T47D (cell line): Measurements from ENCODE around the gene COIL.
"Not testable (repeated sequence)": the region's sequence is repeated elsewhere in the genome, so short reads cannot be mapped to it uniquely, and the experiment has no call there.

ENCODE experiments used
- DNase-seq, 2 experiments: peaks; one replicate each; pipeline versions ENCODE4 v3.0.0 to v3.0.0-alpha.2; 2011 to 2012; ENCODE audit warnings: low read depth in 1 of 2, low spot score in 1 of 2
- JUND ChIP-seq: IDR thresholded peaks from 2 replicates; pipeline ENCODE4 v1.6.1; 2012; ENCODE audit warnings: low read depth
- in situ Hi-C: cut with HindIII; loops from 2 replicates; pipeline ENCODE4 v1.10.0; 2016; ENCODE audit warnings: low sequenced_read_pairs, low pct_unique_long_range_greater_than_20kb

The COIL gene

GRCh38 chr17:56974055-56974454 lies 13.2 kb upstream of the COIL start:
- DNase-seq, result no peak
- TF ChIP-seq JUND, result no peak
- in situ Hi-C loops, result no loop called here

GRCh38 chr17:56973520-56973919 lies 12.7 kb upstream of the COIL start:
- peak in 1 of 2 experiments; percentile 83 for DNase-seq
- TF ChIP-seq JUND, result no peak
- in situ Hi-C loops, result no loop called here

- DNase-seq, result peak in 1 of 2 experiments; percentile 20
- no peak for TF ChIP-seq JUND
- in situ Hi-C loops, result no loop called here
These were observed 11.4 kb upstream of the COIL start for GRCh38 chr17:56972111-56972730.

GRCh38 chr17:56970974-56971373 lies 10.1 kb upstream of the COIL start:
- no peak for DNase-seq
- TF ChIP-seq JUND, result no peak
- in situ Hi-C loops, result no loop called here

GRCh38 chr17:56966338-56966737 lies 5.5 kb upstream of the COIL start:
- in situ Hi-C loops, result no loop called here
- no peak for TF ChIP-seq JUND
- no peak for DNase-seq

- DNase-seq, in situ Hi-C loops: not testable (repeated sequence)
These were observed 4.8 kb upstream of the COIL start for GRCh38 chr17:56965681-56966080.

GRCh38 chr17:56965241-56965640 lies 4.4 kb upstream of the COIL start:
- DNase-seq, in situ Hi-C loops: not testable (repeated sequence)

- no peak for DNase-seq
- in situ Hi-C loops, result no loop called here
- TF ChIP-seq JUND, result no peak
These were observed 3.9 kb downstream of the COIL start for GRCh38 chr17:56956992-56957391.

GRCh38 chr17:56949595-56949994 lies 11.3 kb downstream of the COIL start:
- in situ Hi-C loops, result no loop called here
- DNase-seq, result no peak
- TF ChIP-seq JUND, result no peak

- DNase-seq, result no peak
- in situ Hi-C loops, result no loop called here
- TF ChIP-seq JUND, result no peak
These were observed 12.4 kb downstream of the COIL start for GRCh38 chr17:56948491-56948890.

- no peak for TF ChIP-seq JUND
- DNase-seq, result no peak
- in situ Hi-C loops, result no loop called here
These were observed 13.1 kb downstream of the COIL start for GRCh38 chr17:56947741-56948140.

- no peak for TF ChIP-seq JUND
- no peak for DNase-seq
- in situ Hi-C loops, result no loop called here
These were observed 14.8 kb downstream of the COIL start for GRCh38 chr17:56945938-56946505.

- in situ Hi-C loops, result no loop called here
- TF ChIP-seq JUND, result no peak
- no peak for DNase-seq
These were observed 17.2 kb downstream of the COIL start for GRCh38 chr17:56943505-56944125.
